GM12874 (cell line): Measurements from ENCODE around the gene TRIOBP.

Experiments
- CTCF ChIP-seq: IDR thresholded peaks from 2 replicates; pipeline ENCODE4 v1.5.1; 2011; ENCODE audit warnings: low read depth, mild to moderate bottlenecking, control low read depth, low read length, moderate library complexity; ENCODE audit not compliant: insufficient read depth

The TRIOBP gene

DNA sequence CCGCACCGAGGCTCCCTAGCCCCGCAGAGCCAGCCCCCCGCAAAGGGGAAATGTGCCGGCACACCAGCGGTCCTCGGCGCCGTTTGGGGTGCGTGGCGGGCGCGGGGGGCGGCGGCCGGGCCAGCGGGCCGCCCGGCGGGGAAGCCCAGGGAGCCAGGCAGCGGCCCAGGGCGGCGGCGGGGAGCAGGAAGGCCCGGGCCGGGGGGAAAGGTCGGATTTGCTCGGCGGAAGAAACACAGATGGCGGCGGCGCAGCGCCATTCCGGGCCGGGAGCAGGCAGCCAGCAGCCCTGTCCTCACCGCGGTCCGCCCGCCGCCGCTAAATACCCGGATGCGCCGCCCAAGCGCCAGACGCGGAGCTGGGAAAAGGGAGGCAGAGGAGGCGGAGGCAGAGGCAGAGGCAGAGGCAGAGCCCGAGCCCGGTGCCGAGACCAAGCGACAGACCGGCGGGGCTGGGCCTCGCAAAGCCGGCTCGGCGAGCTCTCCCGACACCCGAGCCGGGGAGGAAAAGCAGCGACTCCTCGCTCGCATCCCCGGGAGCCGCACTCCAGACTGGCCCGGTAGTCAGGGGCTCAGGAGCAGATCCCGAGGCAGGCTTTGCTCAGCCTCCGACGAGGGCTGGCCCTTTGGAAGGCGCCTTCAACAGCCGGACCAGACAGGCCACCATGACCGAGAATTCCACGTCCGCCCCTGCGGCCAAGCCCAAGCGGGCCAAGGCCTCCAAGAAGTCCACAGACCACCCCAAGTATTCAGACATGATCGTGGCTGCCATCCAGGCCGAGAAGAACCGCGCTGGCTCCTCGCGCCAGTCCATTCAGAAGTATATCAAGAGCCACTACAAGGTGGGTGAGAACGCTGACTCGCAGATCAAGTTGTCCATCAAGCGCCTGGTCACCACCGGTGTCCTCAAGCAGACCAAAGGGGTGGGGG, 108.3 kb downstream of the TRIOBP start:
- TF ChIP-seq CTCF: no peak

- no peak for TF ChIP-seq CTCF
Observed at GRCh38 chr22:37805810-37806277, 109.0 kb downstream of the TRIOBP start.

DNA sequence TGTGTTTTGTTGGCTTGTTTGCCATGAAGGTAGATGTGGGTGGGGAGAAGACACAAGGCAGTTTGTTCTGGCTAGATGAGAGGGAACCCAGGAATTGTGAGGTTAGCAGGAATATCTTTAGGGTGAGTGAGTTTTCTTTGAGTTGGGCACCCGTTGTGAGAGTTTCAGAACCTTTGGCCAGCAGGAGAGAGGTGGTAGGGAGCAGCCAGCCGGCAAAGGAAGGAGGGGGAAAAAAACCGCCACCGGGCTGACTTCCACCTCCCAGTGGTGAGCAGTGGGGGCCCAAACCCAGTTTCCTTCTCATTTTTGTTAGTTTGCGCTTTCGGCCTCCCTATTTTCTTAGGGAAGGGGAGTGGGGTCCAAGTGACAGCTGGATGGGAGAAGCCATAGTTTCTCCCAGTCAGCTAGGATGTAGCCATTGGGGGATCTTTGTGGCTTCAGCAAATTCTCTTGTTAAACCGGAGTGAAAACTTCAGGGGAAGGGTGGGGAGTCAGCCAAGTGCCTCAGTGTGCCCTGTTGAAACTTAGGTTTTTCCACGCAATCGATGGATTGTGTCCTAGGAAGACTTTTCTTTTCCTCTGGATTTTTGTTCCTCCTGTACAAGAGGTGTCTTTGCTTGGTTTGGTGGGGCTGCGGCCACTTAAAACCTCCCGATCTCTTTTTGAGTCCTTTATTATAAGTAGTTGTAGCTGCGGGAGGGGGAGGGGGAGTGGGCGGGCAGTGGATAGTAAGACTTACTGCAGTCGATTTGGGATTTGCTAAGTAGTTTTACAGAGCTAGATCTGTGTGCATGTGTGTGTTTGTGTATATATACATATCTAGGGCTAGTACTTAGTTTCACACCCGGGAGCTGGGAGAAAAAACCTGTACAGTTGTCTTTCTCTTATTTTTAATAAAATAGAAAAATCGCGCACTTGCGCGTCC, 109.8 kb downstream of the TRIOBP start:
- no peak for TF ChIP-seq CTCF

- TF ChIP-seq CTCF: no peak
Observed at GRCh38 chr22:37807410-37808293, 110.8 kb downstream of the TRIOBP start, which contains the start of gene GCAT. GCAT (plus strand) TSS chr22:37807934; CDS start chr22:37807968, 34 bp downstream.

- no peak for TF ChIP-seq CTCF
Observed at GRCh38 chr22:37808294-37808657, 111.4 kb downstream of the TRIOBP start.

DNA sequence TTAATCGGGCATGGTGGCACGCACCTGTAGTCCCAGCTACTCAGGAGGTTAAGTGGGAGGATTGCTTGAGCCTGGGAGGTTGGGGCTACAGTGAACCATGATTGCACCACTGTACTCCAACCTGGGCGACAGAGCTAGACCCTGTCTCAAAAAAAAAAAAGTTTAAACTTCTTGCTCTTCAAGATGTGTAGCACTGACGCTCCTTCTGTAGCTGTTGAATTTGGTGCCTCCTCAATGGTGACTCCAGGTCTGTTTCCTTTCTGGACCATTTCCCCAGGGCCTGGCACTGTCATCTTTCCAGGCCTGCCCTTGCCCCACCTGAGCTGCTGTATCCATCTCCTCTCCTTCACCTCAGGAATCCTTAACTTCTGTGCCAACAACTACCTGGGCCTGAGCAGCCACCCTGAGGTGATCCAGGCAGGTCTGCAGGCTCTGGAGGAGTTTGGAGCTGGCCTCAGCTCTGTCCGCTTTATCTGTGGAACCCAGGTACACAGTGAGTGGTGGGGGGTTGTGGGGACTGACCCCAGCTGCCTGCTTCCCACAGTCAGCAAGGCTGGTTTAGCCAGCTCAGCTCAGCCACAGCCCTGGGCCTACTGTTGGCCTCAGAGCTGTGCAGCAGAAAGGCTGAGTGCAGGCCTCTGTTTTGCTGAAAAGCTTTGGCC, 113.0 kb downstream of the TRIOBP start:
- no peak for TF ChIP-seq CTCF
